Measurements from ENCODE around the gene JMJD8.

The JMJD8 gene

GRCh38 chr16:661184-661821, 22.8 kb downstream of the JMJD8 start:
- no peak for DNase-seq (ENCODE audit: low spot score)

- DNase-seq (ENCODE audit: low spot score) = peak; percentile 79
These were observed 23.5 kb downstream of the JMJD8 start for GRCh38 chr16:660459-661183.

GRCh38 chr16:660132-660458, 24.0 kb downstream of the JMJD8 start:
- no peak for DNase-seq (ENCODE audit: low spot score)

- no peak for DNase-seq (ENCODE audit: low spot score)
These were observed 24.5 kb downstream of the JMJD8 start for GRCh38 chr16:659618-660017.

- no peak for DNase-seq (ENCODE audit: low spot score)
These were observed 25.2 kb downstream of the JMJD8 start for GRCh38 chr16:658679-659571.

GRCh38 chr16:657487-657886, 26.6 kb downstream of the JMJD8 start:
- DNase-seq (ENCODE audit: low spot score) = no peak

GRCh38 chr16:654034-654433, 30.1 kb downstream of the JMJD8 start:
- no peak for DNase-seq (ENCODE audit: low spot score)

GRCh38 chr16:652454-653305, 31.5 kb downstream of the JMJD8 start:
- DNase-seq (ENCODE audit: low spot score) = no peak

- DNase-seq (ENCODE audit: low spot score) = no peak
These were observed 32.3 kb downstream of the JMJD8 start for GRCh38 chr16:651844-652243.

GRCh38 chr16:649631-650030, 34.5 kb downstream of the JMJD8 start:
- no peak for DNase-seq (ENCODE audit: low spot score)

- DNase-seq (ENCODE audit: low spot score) = peak; percentile 88
These were observed 35.1 kb downstream of the JMJD8 start, which contains the start of gene WDR90 for GRCh38 chr16:648781-649589. WDR90 (plus strand) TSS chr16:649365; CDS start chr16:649417, 52 bp downstream.

GRCh38 chr16:648071-648780, 35.9 kb downstream of the JMJD8 start:
- DNase-seq (ENCODE audit: low spot score) = peak; percentile 45

GRCh38 chr16:647173-647902, 36.8 kb downstream of the JMJD8 start:
- no peak for DNase-seq (ENCODE audit: low spot score)

- DNase-seq (ENCODE audit: low spot score) = no peak
These were observed 37.4 kb downstream of the JMJD8 start for GRCh38 chr16:646679-647172.

- DNase-seq (ENCODE audit: low spot score) = no peak
These were observed 38.1 kb downstream of the JMJD8 start for GRCh38 chr16:645852-646678.

- no peak for DNase-seq (ENCODE audit: low spot score)
These were observed 39.6 kb downstream of the JMJD8 start for GRCh38 chr16:644556-644955.

- DNase-seq (ENCODE audit: low spot score) = no peak
These were observed 41.1 kb downstream of the JMJD8 start for GRCh38 chr16:643050-643368.

GRCh38 chr16:642189-643049, 41.7 kb downstream of the JMJD8 start:
- no peak for DNase-seq (ENCODE audit: low spot score)

All from cerebellar cortex (tissue), 1 donor.